GM23338 (cell line): Measurements from ENCODE around the gene LIMCH1. TPM values are rescaled to one million over a fixed set of nuclear protein-coding genes. Genes with fewer than 3 reads are reported as not detected.

Experiments
- ATAC-seq: fragments of 200-7000 bp; cut with Tn5 transposase; 3 replicates; pipeline ENCODE4 v1.9.1; 2020
- DNase-seq: peaks from one replicate; pipeline ENCODE4 v3.0.0-alpha.2; 2015; ENCODE audit warnings: low spot score
- H2AFZ ChIP-seq: fragments of 200-600 bp; sonication (generic); 2 replicates; pipeline ENCODE4 v1.8.0; 2016; ENCODE audit warnings: antibody characterized with exemption, mild to moderate bottlenecking, moderate library complexity
- H3F3A ChIP-seq: fragments of 200-600 bp; sonication (generic); replicated peaks from 2 replicates; pipeline ENCODE4 v1.8.0; 2017; ENCODE audit warnings: antibody characterized with exemption, mixed run types, low read depth
- H3K27ac ChIP-seq: fragments of 200-600 bp; sonication (generic); 2 replicates; pipeline ENCODE4 v1.6.1; 2016; ENCODE audit warnings: low read depth
- H3K27me3 ChIP-seq: fragments of 200-600 bp; sonication (generic); 2 replicates; pipeline ENCODE4 v1.8.0; 2016; ENCODE audit warnings: mild to moderate bottlenecking, mixed run types, moderate library complexity; ENCODE audit not compliant: insufficient read depth
- H3K36me3 ChIP-seq: fragments of 200-600 bp; sonication (generic); 2 replicates; pipeline ENCODE4 v1.8.0; 2016; ENCODE audit warnings: mild to moderate bottlenecking; ENCODE audit not compliant: insufficient read depth
- H3K4me1 ChIP-seq: fragments of 200-600 bp; sonication (generic); 2 replicates; pipeline ENCODE4 v1.8.0; 2016; ENCODE audit warnings: mild to moderate bottlenecking, moderate library complexity; ENCODE audit not compliant: insufficient read depth
- H3K4me2 ChIP-seq: fragments of 200-600 bp; sonication (generic); 2 replicates; pipeline ENCODE4 v1.7.1; 2017; ENCODE audit warnings: mixed run types
- H3K4me3 ChIP-seq: fragments of 200-600 bp; sonication (generic); 2 replicates; pipeline ENCODE4 v1.6.1; 2016; ENCODE audit warnings: mixed run types
- H3K79me2 ChIP-seq: fragments of 200-600 bp; sonication (generic); replicated peaks from 2 replicates; pipeline ENCODE4 v1.8.0; 2017; ENCODE audit warnings: mild to moderate bottlenecking; ENCODE audit not compliant: insufficient read depth
- H3K9me2 ChIP-seq: fragments of 200-600 bp; sonication (generic); 2 replicates; pipeline ENCODE4 v1.8.0; 2017; ENCODE audit not compliant: insufficient read depth
- H4K20me1 ChIP-seq: fragments of 200-600 bp; sonication (generic); replicated peaks from 2 replicates; pipeline ENCODE4 v1.8.0; 2017; ENCODE audit warnings: mild to moderate bottlenecking; ENCODE audit not compliant: insufficient read depth
- H3K27ac Mint-ChIP-seq: 2 replicates; pipeline ENCODE4 v1.8.0; 2020; ENCODE audit warnings: inconsistent platforms, mild to moderate bottlenecking, moderate library complexity, mixed read lengths
- H3K27me3 Mint-ChIP-seq: 3 replicates; pipeline ENCODE4 v1.8.0; 2022; ENCODE audit warnings: low read depth, mild to moderate bottlenecking, moderate library complexity, mixed read lengths, inconsistent platforms; ENCODE audit not compliant: insufficient read depth, poor library complexity
- H3K36me3 Mint-ChIP-seq: 3 replicates; pipeline ENCODE4 v1.8.0; 2021; ENCODE audit warnings: low read depth, mild to moderate bottlenecking, inconsistent platforms, moderate library complexity, mixed read lengths
- H3K4me1 Mint-ChIP-seq: 3 replicates; pipeline ENCODE4 v1.8.0; 2020; ENCODE audit warnings: mild to moderate bottlenecking, inconsistent platforms, mixed read lengths
- H3K4me3 Mint-ChIP-seq: 3 replicates; pipeline ENCODE4 v1.8.0; 2021; ENCODE audit warnings: moderate library complexity, mild to moderate bottlenecking, inconsistent platforms, mixed read lengths
- H3K9me3 Mint-ChIP-seq: 3 replicates; pipeline ENCODE4 v1.8.0; 2020; ENCODE audit warnings: moderate library complexity, mild to moderate bottlenecking, inconsistent platforms, mixed read lengths
- CREB1 ChIP-seq: fragments of 250-450 bp; sonication (Bioruptor Pico); IDR thresholded peaks from 2 replicates; pipeline ENCODE4 v1.5.0; 2020; ENCODE audit warnings: low read depth, mild to moderate bottlenecking, moderate library complexity
- EZH2 ChIP-seq: fragments of 200-600 bp; sonication (generic); IDR thresholded peaks from one replicate; pipeline ENCODE4 v1.8.0; 2017; ENCODE audit warnings: antibody characterized with exemption, mild to moderate bottlenecking, low read depth; ENCODE audit not compliant: unreplicated experiment
- EZH2phosphoT487 ChIP-seq: fragments of 200-600 bp; sonication (generic); IDR thresholded peaks from one replicate; pipeline ENCODE4 v1.8.1; 2018; ENCODE audit warnings: antibody characterized with exemption; ENCODE audit not compliant: unreplicated experiment
- JUNB ChIP-seq: IDR thresholded peaks from one replicate; pipeline ENCODE4 v1.6.1; 2016; ENCODE audit warnings: antibody characterized with exemption; ENCODE audit not compliant: unreplicated experiment
- NANOG ChIP-seq: IDR thresholded peaks from 2 replicates; pipeline ENCODE4 v1.6.1; 2016; ENCODE audit warnings: antibody characterized with exemption, borderline replicate concordance
- POLR2AphosphoS5 ChIP-seq: IDR thresholded peaks from 2 replicates; pipeline ENCODE4 v1.6.1; 2016; ENCODE audit warnings: antibody characterized with exemption, low read depth
- STAT1 ChIP-seq: IDR thresholded peaks from one replicate; pipeline ENCODE4 v1.6.1; 2016; ENCODE audit warnings: antibody characterized with exemption; ENCODE audit not compliant: unreplicated experiment
- ZNF114 ChIP-seq: fragments of 250-450 bp; sonication (Bioruptor Pico); IDR thresholded peaks from 2 replicates; pipeline ENCODE4 v1.5.0; 2020; ENCODE audit warnings: mild to moderate bottlenecking, moderate library complexity
- ZNF331 ChIP-seq: fragments of 250-450 bp; sonication (Bioruptor Pico); IDR thresholded peaks from 2 replicates; pipeline ENCODE4 v1.5.0; 2020; ENCODE audit warnings: low read depth, mild to moderate bottlenecking, moderate library complexity
- polyA plus RNA-seq: library from polyadenylated mRNA; unstranded; fragments of >200 nt; fragmentation: Nextera tagmentation; extraction: Ambion mirVana; gene quantifications from 2 replicates; pipeline ENCODE4 v1.2.1, GENCODE V29; 2016
- total RNA-seq: library from RNA; depleted of rRNA; stranded (reverse); fragments of >200 nt; shearing (Covaris generic); gene quantifications from 2 replicates; pipeline ENCODE4 v1.2.3, GENCODE V29; 2014
- TF ChIP-seq, protein P1 (sequence below): fragments of 250-450 bp; sonication (Bioruptor Pico); IDR thresholded peaks from 2 replicates; pipeline ENCODE4 v1.5.0; 2020; ENCODE audit warnings: mild to moderate bottlenecking, moderate library complexity
- TF ChIP-seq, protein P2 (sequence below), 2 experiments: fragments of 200-600 bp in 1 of 2; sonication (generic) in 1 of 2; conservative IDR thresholded peaks; 2 replicates each; pipeline versions ENCODE4 v1.5.1 to v1.6.1; 2016 to 2017; ENCODE audit warnings: antibody characterized with exemption in 2 of 2, low read depth in 2 of 2, mild to moderate bottlenecking in 2 of 2, moderate library complexity in 1 of 2

The LIMCH1 gene
- total and polyA plus RNA-seq, 2 experiments from 2014 or later: 1.5 TPM

DNA sequence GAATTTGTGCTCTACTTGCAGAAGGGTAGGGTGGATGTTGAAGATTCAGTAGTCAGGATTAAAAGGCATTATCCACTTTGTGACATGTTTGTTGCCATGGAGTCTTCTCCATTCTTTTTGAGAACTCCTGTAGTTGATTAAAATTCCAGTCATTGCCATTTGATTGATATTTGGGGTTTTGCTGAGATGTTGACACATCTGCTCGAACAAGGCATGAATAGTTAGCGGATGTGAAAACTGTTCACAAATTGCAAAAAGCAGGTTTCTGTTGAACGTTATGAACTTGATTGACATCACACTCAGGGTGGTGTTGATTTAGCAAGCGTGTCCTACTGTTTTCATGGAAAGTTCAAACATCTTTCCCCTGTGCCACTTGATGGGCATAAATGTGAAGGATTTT is 16.9 kb downstream of the LIMCH1 start:
- DNase-seq (no peak), ATAC-seq (no peak)
- Mint-ChIP-seq H3K27ac (no peak overlapping the region), H3K36me3 (no peaks in the 10 kb centered on the region), H3K4me3 (no peak overlapping the region), H3K4me1 (peaks cover under 1% of the 10 kb centered on the region; the same call in 2 of the 3 replicates), H3K27me3 (peaks cover 5% of the 10 kb centered on the region), H3K9me3 (no peaks in the 10 kb centered on the region)
- H3K36me3 ChIP-seq: no peaks in the 10 kb centered on the region
- no peaks in the 10 kb centered on the region for H3K4me1 ChIP-seq
- H3K27ac ChIP-seq: no peak overlapping the region
- H4K20me1 ChIP-seq: no peaks in the 10 kb centered on the region
- no peaks in the 10 kb centered on the region for H3K79me2 ChIP-seq
- no peaks in the 10 kb centered on the region for H3F3A ChIP-seq
- H3K27me3 ChIP-seq: no peaks in the 10 kb centered on the region
- peaks cover 4% of the 10 kb centered on the region; the same call in 1 of the 2 replicates for H3K9me2 ChIP-seq
- TF ChIP-seq ZNF331 (no peak), STAT1 (no peak), POLR2AphosphoS5 (no peak), EZH2 (no peak), JUNB (no peak), EZH2phosphoT487 (no peak), NANOG (no peak), CREB1 (CRISPR knock-in tag) (no peak), ZNF114 (CRISPR knock-in tag) (no peak)
- TF ChIP-seq, protein P1, sequence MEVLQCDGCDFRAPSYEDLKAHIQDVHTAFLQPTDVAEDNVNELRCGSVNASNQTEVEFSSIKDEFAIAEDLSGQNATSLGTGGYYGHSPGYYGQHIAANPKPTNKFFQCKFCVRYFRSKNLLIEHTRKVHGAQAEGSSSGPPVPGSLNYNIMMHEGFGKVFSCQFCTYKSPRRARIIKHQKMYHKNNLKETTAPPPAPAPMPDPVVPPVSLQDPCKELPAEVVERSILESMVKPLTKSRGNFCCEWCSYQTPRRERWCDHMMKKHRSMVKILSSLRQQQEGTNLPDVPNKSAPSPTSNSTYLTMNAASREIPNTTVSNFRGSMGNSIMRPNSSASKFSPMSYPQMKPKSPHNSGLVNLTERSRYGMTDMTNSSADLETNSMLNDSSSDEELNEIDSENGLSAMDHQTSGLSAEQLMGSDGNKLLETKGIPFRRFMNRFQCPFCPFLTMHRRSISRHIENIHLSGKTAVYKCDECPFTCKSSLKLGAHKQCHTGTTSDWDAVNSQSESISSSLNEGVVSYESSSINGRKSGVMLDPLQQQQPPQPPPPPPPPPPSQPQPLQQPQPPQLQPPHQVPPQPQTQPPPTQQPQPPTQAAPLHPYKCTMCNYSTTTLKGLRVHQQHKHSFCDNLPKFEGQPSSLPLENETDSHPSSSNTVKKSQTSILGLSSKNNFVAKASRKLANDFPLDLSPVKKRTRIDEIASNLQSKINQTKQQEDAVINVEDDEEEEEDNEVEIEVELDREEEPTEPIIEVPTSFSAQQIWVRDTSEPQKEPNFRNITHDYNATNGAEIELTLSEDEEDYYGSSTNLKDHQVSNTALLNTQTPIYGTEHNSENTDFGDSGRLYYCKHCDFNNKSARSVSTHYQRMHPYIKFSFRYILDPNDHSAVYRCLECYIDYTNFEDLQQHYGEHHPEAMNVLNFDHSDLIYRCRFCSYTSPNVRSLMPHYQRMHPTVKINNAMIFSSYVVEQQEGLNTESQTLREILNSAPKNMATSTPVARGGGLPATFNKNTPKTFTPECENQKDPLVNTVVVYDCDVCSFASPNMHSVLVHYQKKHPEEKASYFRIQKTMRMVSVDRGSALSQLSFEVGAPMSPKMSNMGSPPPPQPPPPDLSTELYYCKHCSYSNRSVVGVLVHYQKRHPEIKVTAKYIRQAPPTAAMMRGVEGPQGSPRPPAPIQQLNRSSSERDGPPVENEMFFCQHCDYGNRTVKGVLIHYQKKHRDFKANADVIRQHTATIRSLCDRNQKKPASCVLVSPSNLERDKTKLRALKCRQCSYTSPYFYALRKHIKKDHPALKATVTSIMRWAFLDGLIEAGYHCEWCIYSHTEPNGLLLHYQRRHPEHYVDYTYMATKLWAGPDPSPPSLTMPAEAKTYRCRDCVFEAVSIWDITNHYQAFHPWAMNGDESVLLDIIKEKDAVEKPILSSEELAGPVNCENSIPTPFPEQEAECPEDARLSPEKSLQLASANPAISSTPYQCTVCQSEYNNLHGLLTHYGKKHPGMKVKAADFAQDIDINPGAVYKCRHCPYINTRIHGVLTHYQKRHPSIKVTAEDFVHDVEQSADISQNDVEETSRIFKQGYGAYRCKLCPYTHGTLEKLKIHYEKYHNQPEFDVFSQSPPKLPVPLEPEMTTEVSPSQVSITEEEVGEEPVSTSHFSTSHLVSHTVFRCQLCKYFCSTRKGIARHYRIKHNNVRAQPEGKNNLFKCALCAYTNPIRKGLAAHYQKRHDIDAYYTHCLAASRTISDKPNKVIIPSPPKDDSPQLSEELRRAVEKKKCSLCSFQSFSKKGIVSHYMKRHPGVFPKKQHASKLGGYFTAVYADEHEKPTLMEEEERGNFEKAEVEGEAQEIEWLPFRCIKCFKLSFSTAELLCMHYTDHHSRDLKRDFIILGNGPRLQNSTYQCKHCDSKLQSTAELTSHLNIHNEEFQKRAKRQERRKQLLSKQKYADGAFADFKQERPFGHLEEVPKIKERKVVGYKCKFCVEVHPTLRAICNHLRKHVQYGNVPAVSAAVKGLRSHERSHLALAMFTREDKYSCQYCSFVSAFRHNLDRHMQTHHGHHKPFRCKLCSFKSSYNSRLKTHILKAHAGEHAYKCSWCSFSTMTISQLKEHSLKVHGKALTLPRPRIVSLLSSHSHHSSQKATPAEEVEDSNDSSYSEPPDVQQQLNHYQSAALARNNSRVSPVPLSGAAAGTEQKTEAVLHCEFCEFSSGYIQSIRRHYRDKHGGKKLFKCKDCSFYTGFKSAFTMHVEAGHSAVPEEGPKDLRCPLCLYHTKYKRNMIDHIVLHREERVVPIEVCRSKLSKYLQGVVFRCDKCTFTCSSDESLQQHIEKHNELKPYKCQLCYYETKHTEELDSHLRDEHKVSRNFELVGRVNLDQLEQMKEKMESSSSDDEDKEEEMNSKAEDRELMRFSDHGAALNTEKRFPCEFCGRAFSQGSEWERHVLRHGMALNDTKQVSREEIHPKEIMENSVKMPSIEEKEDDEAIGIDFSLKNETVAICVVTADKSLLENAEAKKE (CRISPR knock-in tag): no peak
- TF ChIP-seq, protein P2, sequence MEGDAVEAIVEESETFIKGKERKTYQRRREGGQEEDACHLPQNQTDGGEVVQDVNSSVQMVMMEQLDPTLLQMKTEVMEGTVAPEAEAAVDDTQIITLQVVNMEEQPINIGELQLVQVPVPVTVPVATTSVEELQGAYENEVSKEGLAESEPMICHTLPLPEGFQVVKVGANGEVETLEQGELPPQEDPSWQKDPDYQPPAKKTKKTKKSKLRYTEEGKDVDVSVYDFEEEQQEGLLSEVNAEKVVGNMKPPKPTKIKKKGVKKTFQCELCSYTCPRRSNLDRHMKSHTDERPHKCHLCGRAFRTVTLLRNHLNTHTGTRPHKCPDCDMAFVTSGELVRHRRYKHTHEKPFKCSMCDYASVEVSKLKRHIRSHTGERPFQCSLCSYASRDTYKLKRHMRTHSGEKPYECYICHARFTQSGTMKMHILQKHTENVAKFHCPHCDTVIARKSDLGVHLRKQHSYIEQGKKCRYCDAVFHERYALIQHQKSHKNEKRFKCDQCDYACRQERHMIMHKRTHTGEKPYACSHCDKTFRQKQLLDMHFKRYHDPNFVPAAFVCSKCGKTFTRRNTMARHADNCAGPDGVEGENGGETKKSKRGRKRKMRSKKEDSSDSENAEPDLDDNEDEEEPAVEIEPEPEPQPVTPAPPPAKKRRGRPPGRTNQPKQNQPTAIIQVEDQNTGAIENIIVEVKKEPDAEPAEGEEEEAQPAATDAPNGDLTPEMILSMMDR (conservative IDR thresholded peaks at IDR 0.05; ENCODE audit: low read depth in 2 of 2): no peak
- no peak overlapping the region for H3K4me3 ChIP-seq
- H3K4me2 ChIP-seq: no peak overlapping the region
- H2AFZ ChIP-seq: no peak overlapping the region
